ENCODE data around the gene RNF144A.

RNF144A gene

GRCh38 chr2:7003895-7004294 lies 86.7 kb downstream of the RNF144A start:
- no peak for DNase-seq (ENCODE audit: low read depth)
- no peak overlapping the region for H3K4me3 ChIP-seq (ENCODE audit: control insufficient read depth, low read depth, low read length)
- TF ChIP-seq CTCF (IDR thresholded peaks at IDR 0.05; ENCODE audit: control insufficient read depth, insufficient read depth, low read depth, low read length, missing control alignments): no peak

GRCh38 chr2:7004636-7005035 lies 87.4 kb downstream of the RNF144A start:
- no peak for TF ChIP-seq CTCF (IDR thresholded peaks at IDR 0.05; ENCODE audit: control insufficient read depth, insufficient read depth, low read depth, low read length, missing control alignments)
- no peak for DNase-seq (ENCODE audit: low read depth)
- no peak overlapping the region for H3K4me3 ChIP-seq (ENCODE audit: control insufficient read depth, low read depth, low read length)

- DNase-seq (ENCODE audit: low read depth): no peak
- no peak for TF ChIP-seq CTCF (IDR thresholded peaks at IDR 0.05; ENCODE audit: control insufficient read depth, insufficient read depth, low read depth, low read length, missing control alignments)
- no peak overlapping the region for H3K4me3 ChIP-seq (ENCODE audit: control insufficient read depth, low read depth, low read length)
Measured at GRCh38 chr2:7007488-7007845, 90.3 kb downstream of the RNF144A start.

GRCh38 chr2:7007846-7008741 lies 90.9 kb downstream of the RNF144A start:
- H3K4me3 ChIP-seq (ENCODE audit: control insufficient read depth, low read depth, low read length): no peak overlapping the region
- TF ChIP-seq CTCF (IDR thresholded peaks at IDR 0.05; ENCODE audit: control insufficient read depth, insufficient read depth, low read depth, low read length, missing control alignments): peak; percentile 33
- no peak for DNase-seq (ENCODE audit: low read depth)

- TF ChIP-seq CTCF (IDR thresholded peaks at IDR 0.05; ENCODE audit: control insufficient read depth, insufficient read depth, low read depth, low read length, missing control alignments): no peak
- no peak overlapping the region for H3K4me3 ChIP-seq (ENCODE audit: control insufficient read depth, low read depth, low read length)
- no peak for DNase-seq (ENCODE audit: low read depth)
Measured at GRCh38 chr2:7009207-7009911, 92.1 kb downstream of the RNF144A start.

GRCh38 chr2:7010391-7011054 lies 93.3 kb downstream of the RNF144A start:
- peak; percentile 74 for DNase-seq (ENCODE audit: low read depth)
- no peak overlapping the region for H3K4me3 ChIP-seq (ENCODE audit: control insufficient read depth, low read depth, low read length)
- TF ChIP-seq CTCF (IDR thresholded peaks at IDR 0.05; ENCODE audit: control insufficient read depth, insufficient read depth, low read depth, low read length, missing control alignments): no peak

Data from AG09309 (cell line).